Bronchial epithelial cell (primary cell): ENCODE results near the gene ACOD1. TPM values are rescaled to one million over a fixed set of nuclear protein-coding genes. Genes with fewer than 3 reads are reported as not detected.

Source experiments
- DNase-seq: peaks from one replicate; pipeline ENCODE4 v3.0.0-alpha.2; 2010; ENCODE audit warnings: low read depth
- FAIRE-seq: peaks from 2 replicates; lab custom pipeline; 2011; peaks lifted over from hg19 to GRCh38; lab: Jason Lieb, UNC
- H3K27me3 ChIP-seq: 2 replicates; pipeline ENCODE4 v1.5.1; 2011; ENCODE audit warnings: low read length; ENCODE audit not compliant: control insufficient read depth, insufficient read depth
- H3K36me3 ChIP-seq: 2 replicates; pipeline ENCODE4 v1.5.1; 2011; ENCODE audit warnings: low read length; ENCODE audit not compliant: control insufficient read depth, insufficient read depth
- H3K4me3 ChIP-seq: 2 replicates; pipeline ENCODE4 v1.5.1; 2011; ENCODE audit warnings: mild to moderate bottlenecking, low read depth, low read length, control low read depth
- CTCF ChIP-seq: IDR thresholded peaks from 2 replicates; pipeline ENCODE4 v1.5.1; 2011; ENCODE audit warnings: mild to moderate bottlenecking, moderate library complexity, low read length, control low read depth, inconsistent platforms; ENCODE audit not compliant: insufficient read depth, severe bottlenecking
- total RNA-seq: library from RNA; depleted of rRNA; stranded (reverse); fragments of >200 nt; gene quantifications from 2 replicates; pipeline ENCODE4 v1.2.1, GENCODE V29; 2014

ACOD1 gene
- total RNA-seq, 1 donor from 2014 or later, result not detected

GRCh38 chr13:76967031-76967430 lies 18.7 kb downstream of the ACOD1 start:
- no peak for FAIRE-seq
- no peak for TF ChIP-seq CTCF
- H3K36me3 ChIP-seq, result no peaks in the 10 kb centered on the region

GRCh38 chr13:76968041-76968440 lies 19.7 kb downstream of the ACOD1 start:
- DNase-seq (no peak), FAIRE-seq (no peak)
- TF ChIP-seq CTCF, result no peak
- Histone ChIP-seq H3K4me3 (no peak overlapping the region), H3K27me3 (no peaks in the 10 kb centered on the region), H3K36me3 (no peaks in the 10 kb centered on the region)

More at GRCh38 chr13:76967031-76967430, 18.7 kb downstream of the ACOD1 start:
- no peaks in the 10 kb centered on the region for H3K27me3 ChIP-seq
- no peak for DNase-seq
- H3K4me3 ChIP-seq, result no peak overlapping the region

GRCh38 chr13:76969488-76970365 lies 21.4 kb downstream of the ACOD1 start:
- no peak overlapping the region for H3K4me3 ChIP-seq
- H3K27me3 ChIP-seq, result no peaks in the 10 kb centered on the region
- DNase-seq (peak; percentile 90), FAIRE-seq (no peak)
- H3K36me3 ChIP-seq, result no peaks in the 10 kb centered on the region
- no peak for TF ChIP-seq CTCF

- no peak for TF ChIP-seq CTCF
- FAIRE-seq (no peak), DNase-seq (no peak)
- no peaks in the 10 kb centered on the region for H3K36me3 ChIP-seq
- H3K4me3 ChIP-seq, result no peak overlapping the region
- H3K27me3 ChIP-seq, result no peaks in the 10 kb centered on the region
Observed at GRCh38 chr13:76971215-76971614, 22.9 kb downstream of the ACOD1 start.

- no peak for FAIRE-seq
- no peaks in the 10 kb centered on the region for H3K27me3 ChIP-seq
- H3K4me3 ChIP-seq, result no peak overlapping the region
- no peak for TF ChIP-seq CTCF
- DNase-seq, result no peak
- H3K36me3 ChIP-seq, result no peaks in the 10 kb centered on the region
Observed at GRCh38 chr13:76971851-76972829, 23.8 kb downstream of the ACOD1 start.
